HCT116 (cell line): Measurements from ENCODE around the gene NT5C2. TPM values are rescaled to one million over a fixed set of nuclear protein-coding genes. Genes with fewer than 3 reads are reported as not detected.

Experiments used
- ATAC-seq: fragments of 200-7000 bp; cut with Tn5 transposase; 2 replicates; pipeline ENCODE4 v1.9.1; 2020; ENCODE audit warnings: mild to moderate bottlenecking, moderate library complexity
- BruUV-seq: library from RNA; stranded (reverse); fragments of 400-500 nt; replicated peaks from 2 replicates; lab custom pipeline; 2021; lab: Mats Ljungman, UMichigan
- CTCF ChIA-PET: fragments of 300-600 bp; sonication (Branson Sonifier 250); formaldehyde crosslinking; loops from one replicate; lab custom pipeline; 2021; ENCODE audit warnings: antibody characterized with exemption; lab: Charles Lee
- POLR2A ChIA-PET: fragments of 300-600, 350-600 bp; sonication (Branson Sonifier 250); formaldehyde crosslinking; loops from one replicate; lab custom pipeline; 2021; ENCODE audit warnings: antibody characterized with exemption; lab: Charles Lee
- RAD21 ChIA-PET, 2 experiments: fragments of 300-600 bp; sonication (Branson Sonifier 250); formaldehyde crosslinking; loops; one replicate each; lab custom pipeline; 2023; ENCODE audit warnings: low total read pairs in 2 of 2; ENCODE audit not compliant: uncharacterized antibody in 2 of 2, unreplicated experiment in 2 of 2, low non-redundant PET in 1 of 2; lab: Charles Lee
- DNase-seq: peaks from one replicate; pipeline ENCODE4 v3.0.0-alpha.2; 2010; ENCODE audit warnings: low read depth, low spot score
- H2AFZ ChIP-seq: fragments of 200-600 bp; shearing (Covaris generic), sonication (generic); 2 replicates; pipeline ENCODE4 v1.6.1; 2017; ENCODE audit warnings: low read depth, mixed run types, mixed read lengths, antibody characterized with exemption, low read length; ENCODE audit not compliant: poor library complexity, severe bottlenecking
- H3K27ac ChIP-seq: 2 replicates; pipeline ENCODE4 v1.5.1; 2012; ENCODE audit warnings: low read depth, low read length
- H3K27me3 ChIP-seq: fragments of 200-600 bp; sonication (generic); 2 replicates; pipeline ENCODE4 v1.6.1; 2016; ENCODE audit warnings: mixed run types, low read length, mixed read lengths; ENCODE audit not compliant: insufficient read depth
- H3K36me3 ChIP-seq, 2 experiments: fragments of 200-500 bp in 1 of 2; fragments of 200-600 bp in 1 of 2; sonication (Bioruptor generic) in 1 of 2; sonication (generic) in 1 of 2; 2 replicates each; pipeline versions ENCODE4 v1.5.1 to v1.6.1; 2014 to 2016; ENCODE audit warnings: low read length in 2 of 2, inconsistent platforms in 1 of 2, mixed read lengths in 1 of 2, mixed run types in 1 of 2; ENCODE audit not compliant: insufficient read depth in 2 of 2, control insufficient read depth in 1 of 2
- H3K4me1 ChIP-seq, 2 experiments: fragments of 200-600 bp in 1 of 2; sonication (generic) in 1 of 2; 2 replicates each; pipeline versions ENCODE4 v1.5.1 to v1.6.1; 2012 to 2017; ENCODE audit warnings: low read length in 2 of 2, inconsistent platforms in 1 of 2, mild to moderate bottlenecking in 1 of 2, mixed read lengths in 1 of 2, mixed run types in 1 of 2, moderate library complexity in 1 of 2; ENCODE audit not compliant: insufficient read depth in 2 of 2, control insufficient read depth in 1 of 2
- H3K4me2 ChIP-seq: fragments of 200-600 bp; sonication (generic); 2 replicates; pipeline ENCODE4 v1.6.1; 2017; ENCODE audit warnings: mixed run types, low read length, mixed read lengths
- H3K4me3 ChIP-seq, 2 experiments: fragments of 200-600 bp in 1 of 2; sonication (generic) in 1 of 2; replicated peaks in 1 of 2; 2 replicates each; pipeline ENCODE4 v1.5.1; 2011 to 2016; ENCODE audit warnings: low read length in 2 of 2, control low read depth in 1 of 2, low read depth in 1 of 2, mild to moderate bottlenecking in 1 of 2, mixed read lengths in 1 of 2, mixed run types in 1 of 2
- H3K79me2 ChIP-seq: fragments of 200-600 bp; sonication (generic); 2 replicates; pipeline ENCODE4 v1.6.1; 2017; ENCODE audit warnings: mild to moderate bottlenecking, mixed run types, low read length, moderate library complexity, mixed read lengths; ENCODE audit not compliant: insufficient read depth
- H3K9ac ChIP-seq: fragments of 200-600 bp; sonication (generic); 2 replicates; pipeline ENCODE4 v1.6.1; 2016; ENCODE audit warnings: low read length, mixed read lengths
- H3K9me2 ChIP-seq: fragments of 200-600 bp; sonication (generic), shearing (Covaris generic); 2 replicates; pipeline ENCODE4 v1.6.1; 2017; ENCODE audit warnings: mixed run types, mild to moderate bottlenecking, moderate library complexity; ENCODE audit not compliant: insufficient read depth
- H3K9me3 ChIP-seq, 2 experiments: fragments of 200-500 bp in 1 of 2; fragments of 200-600 bp in 1 of 2; sonication (Bioruptor generic) in 1 of 2; sonication (generic) in 1 of 2; 2 replicates each; pipeline ENCODE4 v1.6.1; 2014 to 2017; ENCODE audit warnings: low read length in 2 of 2, mixed read lengths in 2 of 2, inconsistent platforms in 1 of 2, low read depth in 1 of 2, mild to moderate bottlenecking in 1 of 2, mixed run types in 1 of 2, moderate library complexity in 1 of 2; ENCODE audit not compliant: control insufficient read depth in 1 of 2, insufficient read depth in 1 of 2
- H4K20me1 ChIP-seq: fragments of 200-600 bp; sonication (generic), shearing (Covaris generic); 2 replicates; pipeline ENCODE4 v1.6.1; 2017; ENCODE audit warnings: mixed run types, mild to moderate bottlenecking, moderate library complexity; ENCODE audit not compliant: insufficient read depth
- ATF3 ChIP-seq: IDR thresholded peaks from 2 replicates; pipeline ENCODE4 v1.6.1; 2012
- CBX3 ChIP-seq: IDR thresholded peaks from 2 replicates; pipeline ENCODE4 v1.6.1; 2012; ENCODE audit warnings: low read depth
- CEBPB ChIP-seq: IDR thresholded peaks from 2 replicates; pipeline ENCODE4 v1.6.1; 2012; ENCODE audit warnings: low read depth
- ELF1 ChIP-seq: IDR thresholded peaks from 2 replicates; pipeline ENCODE4 v1.6.1; 2012; ENCODE audit warnings: low read depth, borderline replicate concordance
- EZH2 ChIP-seq: fragments of 200-600 bp; sonication (generic); IDR thresholded peaks from 2 replicates; pipeline ENCODE4 v1.6.1; 2017; ENCODE audit warnings: antibody characterized with exemption, mixed run types
- EZH2phosphoT487 ChIP-seq: fragments of 200-600 bp; IDR thresholded peaks from 2 replicates; pipeline ENCODE4 v1.6.1; 2018; ENCODE audit warnings: antibody characterized with exemption, borderline replicate concordance
- FOSL1 ChIP-seq: IDR thresholded peaks from 2 replicates; pipeline ENCODE4 v1.6.1; 2012; ENCODE audit warnings: low read depth
- MAX ChIP-seq: IDR thresholded peaks from 2 replicates; pipeline ENCODE4 v1.6.1; 2012
- POLR2A ChIP-seq: IDR thresholded peaks from 2 replicates; pipeline ENCODE4 v1.7.0; 2011; ENCODE audit warnings: borderline replicate concordance; ENCODE audit not compliant: insufficient read depth, insufficient read length; ENCODE audit errors: extremely low read depth
- RAD21 ChIP-seq: IDR thresholded peaks from 2 replicates; pipeline ENCODE4 v1.6.1; 2012; ENCODE audit warnings: low read depth, mild to moderate bottlenecking
- REST ChIP-seq: IDR thresholded peaks from 2 replicates; pipeline ENCODE4 v1.6.1; 2012; ENCODE audit warnings: low read depth
- SIN3A ChIP-seq: IDR thresholded peaks from 2 replicates; pipeline ENCODE4 v1.6.1; 2012; ENCODE audit warnings: low read depth
- SP1 ChIP-seq: IDR thresholded peaks from 2 replicates; pipeline ENCODE4 v1.6.1; 2012; ENCODE audit warnings: low read depth
- SRF ChIP-seq: IDR thresholded peaks from 2 replicates; pipeline ENCODE4 v1.6.1; 2012; ENCODE audit warnings: low read depth
- TCF7L2 ChIP-seq: IDR thresholded peaks from 2 replicates; pipeline ENCODE4 v1.7.0; 2011; ENCODE audit warnings: borderline replicate concordance, inconsistent platforms; ENCODE audit not compliant: insufficient read depth, insufficient read length; ENCODE audit errors: extremely low read depth
- YY1 ChIP-seq: IDR thresholded peaks from 2 replicates; pipeline ENCODE4 v1.6.1; 2011; ENCODE audit warnings: low read length, low read depth, moderate library complexity, mild to moderate bottlenecking; ENCODE audit not compliant: insufficient replicate concordance; ENCODE audit errors: extremely low read depth
- ZFX ChIP-seq: fragments of 450-650 bp; IDR thresholded peaks from 2 replicates; pipeline ENCODE4 v1.6.1; 2017
- ZNF274 ChIP-seq: fragments of 200-500 bp; sonication (Bioruptor generic); IDR thresholded peaks from 2 replicates; pipeline ENCODE4 v1.6.1; 2014; ENCODE audit warnings: mild to moderate bottlenecking, low read depth, low read length, inconsistent platforms
- intact Hi-C: fragments of 100-400 bp; cut with micrococcal nuclease; formaldehyde crosslinking; loops from 2 replicates; pipeline ENCODE4 v1.10.0; 2022
- total RNA-seq: library from RNA; stranded (reverse); gene quantifications from one replicate; pipeline ENCODE4 v1.2.1, GENCODE V29; 2021; ENCODE audit not compliant: unreplicated experiment

NT5C2 gene
- total RNA-seq, 1 experiment from 2014 or later = 63.0 TPM

GRCh38 chr10:103155471-103156085, 37.5 kb downstream of the NT5C2 start:
- Histone ChIP-seq H3K9ac (no peak overlapping the region), H4K20me1 (peaks cover 13% of the 10 kb centered on the region), H3K27ac (no peak overlapping the region), H2AFZ (no peak overlapping the region), H3K27me3 (no peaks in the 10 kb centered on the region), H3K9me3 (no peaks in the 10 kb centered on the region), H3K9me2 (no peaks in the 10 kb centered on the region), H3K79me2 (peaks cover 64% of the 10 kb centered on the region), H3K4me3 (no peak overlapping the region), H3K4me2 (no peak overlapping the region), H3K4me1 (peaks cover 0 to 8% of the 10 kb centered on the region in 2 experiments; a peak in 2 of 4 replicates), H3K36me3 (peaks cover 0 to 4% of the 10 kb centered on the region in 2 experiments; a peak in 1 of 4 replicates)
- POLR2A ChIA-PET = interaction anchor here (0.6 to 1.1 kb wide), 3 partner anchors 8 to 49 kb away, joined by 3 read pairs; no protein-coding TSS in a partner anchor
- DNase-seq (no peak), ATAC-seq (no peak)
- no peak for TF ChIP-seq CEBPB
- no peak for TF ChIP-seq ZNF274
- TF ChIP-seq ATF3 = no peak
- TF ChIP-seq MAX = no peak
- no peak for TF ChIP-seq ZFX
- no peak for TF ChIP-seq RAD21
- TF ChIP-seq REST = no peak
- no peak for TF ChIP-seq SP1
- TF ChIP-seq FOSL1 = no peak
- TF ChIP-seq SRF = no peak
- TF ChIP-seq ELF1 = no peak
- no peak for TF ChIP-seq TCF7L2
- TF ChIP-seq EZH2 = no peak
- TF ChIP-seq EZH2phosphoT487 = no peak
- TF ChIP-seq POLR2A = no peak
- no peak for TF ChIP-seq YY1
- no peak for TF ChIP-seq CBX3
- no peak for TF ChIP-seq SIN3A
- RAD21 ChIA-PET = no interaction called here
- BruUV-seq = no TSS peak
- CTCF ChIA-PET = no interaction called here
- intact Hi-C loops = no loop called here
